SH-SY5Y (cell line): ENCODE data around the gene TUBA4B.

Experiments
- GATA2 ChIP-seq: IDR thresholded peaks from 2 replicates; pipeline ENCODE4 v1.6.1; 2011; ENCODE audit warnings: mild to moderate bottlenecking, low read depth, low read length
- GATA3 ChIP-seq: IDR thresholded peaks from 2 replicates; pipeline ENCODE4 v1.6.1; 2011; ENCODE audit warnings: low read depth, mild to moderate bottlenecking, low read length, moderate library complexity

- TF ChIP-seq GATA3 (no peak), GATA2 (no peak)
Measured at GRCh38 chr2:219207884-219208740, 44.9 kb upstream of the TUBA4B start.
